NCI-H460 (cell line): ENCODE results near the gene SRD5A3. TPM values are rescaled to one million over a fixed set of nuclear protein-coding genes. Genes with fewer than 3 reads are reported as not detected.

Experiments used
- DNase-seq: peaks from one replicate; pipeline ENCODE4 v3.0.0-alpha.2; 2016; ENCODE audit warnings: low read depth; ENCODE audit errors: extremely low read depth
- small RNA-seq, 2 experiments: library from RNA; depleted of rRNA; stranded (forward); fragments of <200 nt; gene quantifications; one replicate each; pipeline ENCODE3, GENCODE V24; 2014
- total RNA-seq: library from RNA; depleted of rRNA; stranded (reverse); fragments of >200 nt; shearing (Covaris generic); gene quantifications from 2 replicates; pipeline ENCODE4 v1.2.3, GENCODE V29; 2014; rRNA removed

The SRD5A3 gene
- total RNA-seq, 1 experiment from 2014 or later = 14.3 TPM

DNA sequence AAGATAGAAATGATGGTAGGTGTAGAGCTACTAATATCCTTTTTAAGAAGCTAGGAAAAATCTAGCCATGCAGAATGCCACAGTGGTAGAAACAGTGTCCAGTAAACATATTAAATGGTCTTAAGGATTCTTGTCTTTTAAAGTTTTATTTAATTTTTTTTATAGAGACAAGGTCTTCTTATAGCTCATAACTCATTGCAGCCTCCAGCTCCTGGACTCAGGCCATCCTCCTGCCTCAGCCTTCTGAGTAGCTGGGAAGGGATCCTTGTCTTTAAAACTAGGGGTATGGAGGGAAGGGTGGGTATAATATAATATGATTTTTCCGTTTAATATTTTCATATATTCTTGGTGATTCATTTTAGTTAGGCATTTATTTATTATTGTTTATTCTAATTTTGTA is 53.5 kb downstream of the SRD5A3 start:
- DNase-seq = no peak

DNA sequence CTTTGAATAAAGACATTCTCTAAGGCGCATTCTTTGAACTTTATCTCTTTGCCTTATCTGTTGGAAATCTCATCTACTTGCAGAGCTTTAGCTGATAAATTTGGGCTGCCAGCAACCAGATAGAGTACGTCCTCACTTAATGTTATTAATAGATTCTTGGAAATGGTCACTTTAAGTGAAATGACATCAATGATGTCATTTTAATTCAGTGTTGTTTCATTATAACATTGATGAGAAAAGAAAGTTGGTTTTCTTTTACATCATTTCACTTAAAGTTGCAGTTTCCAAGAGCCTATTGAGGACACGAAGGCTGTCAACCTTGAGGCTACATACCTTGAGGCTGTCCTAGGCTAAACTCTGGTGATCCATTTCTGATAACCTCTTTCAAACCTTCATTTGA is 59.0 kb downstream of the SRD5A3 start:
- no peak for DNase-seq

DNA sequence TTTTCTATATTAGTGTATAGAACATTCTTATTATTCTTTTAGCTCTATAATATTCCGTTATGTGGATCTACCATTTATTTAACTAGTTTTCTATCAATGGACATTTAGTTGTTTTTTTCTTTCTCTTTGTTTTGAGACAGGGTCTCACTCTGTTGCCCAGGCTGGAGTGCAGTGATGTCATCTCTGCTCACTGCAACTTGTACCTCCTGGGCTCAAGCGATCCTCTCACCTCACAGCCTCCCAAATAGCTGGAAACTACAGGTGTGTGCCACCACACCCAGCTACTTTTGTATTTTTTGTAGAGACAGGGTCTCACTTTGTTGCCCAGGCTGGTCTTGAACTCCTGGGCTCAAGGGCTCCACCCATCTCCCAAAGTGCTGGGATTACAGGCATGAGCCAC is 60.5 kb downstream of the SRD5A3 start:
- no peak for DNase-seq

DNA sequence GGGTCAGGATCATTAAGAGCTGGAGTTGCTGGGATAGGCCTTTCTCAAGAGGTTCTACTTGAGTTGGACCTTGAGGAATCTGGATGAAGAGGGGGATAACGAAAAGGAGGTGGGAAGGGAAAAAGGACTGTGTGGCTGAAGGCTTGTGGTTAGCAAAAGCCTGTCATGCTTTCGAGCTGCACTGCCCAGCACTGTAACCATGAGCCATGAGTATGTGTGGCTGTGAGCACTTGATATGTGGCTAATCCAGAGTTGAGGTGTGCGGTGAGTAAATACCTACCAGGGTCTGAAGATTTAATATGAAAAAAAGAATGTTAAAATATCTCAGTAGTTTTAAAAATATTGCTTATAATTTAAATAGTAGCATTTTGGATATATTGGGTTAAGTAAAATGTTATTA is 61.1 kb downstream of the SRD5A3 start:
- no peak for DNase-seq

DNA sequence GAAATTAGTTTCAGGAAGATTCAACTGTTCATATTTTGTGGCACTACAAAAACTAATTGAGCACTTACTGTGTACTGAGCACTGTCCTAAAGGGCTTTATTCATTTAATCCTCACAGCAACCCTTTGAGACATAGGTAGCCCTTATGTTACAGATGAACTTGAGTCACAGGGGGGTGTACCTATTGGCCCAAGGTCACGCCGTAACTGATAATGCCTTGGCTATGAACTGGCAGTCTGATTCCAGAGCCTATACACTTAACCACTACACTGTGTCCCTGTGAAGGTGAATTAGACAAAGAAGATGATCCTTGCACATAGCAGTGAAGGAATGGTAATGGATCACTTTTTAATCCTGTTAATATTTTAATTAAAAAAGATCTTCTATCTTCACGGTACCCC is 61.7 kb downstream of the SRD5A3 start:
- no peak for DNase-seq

DNA sequence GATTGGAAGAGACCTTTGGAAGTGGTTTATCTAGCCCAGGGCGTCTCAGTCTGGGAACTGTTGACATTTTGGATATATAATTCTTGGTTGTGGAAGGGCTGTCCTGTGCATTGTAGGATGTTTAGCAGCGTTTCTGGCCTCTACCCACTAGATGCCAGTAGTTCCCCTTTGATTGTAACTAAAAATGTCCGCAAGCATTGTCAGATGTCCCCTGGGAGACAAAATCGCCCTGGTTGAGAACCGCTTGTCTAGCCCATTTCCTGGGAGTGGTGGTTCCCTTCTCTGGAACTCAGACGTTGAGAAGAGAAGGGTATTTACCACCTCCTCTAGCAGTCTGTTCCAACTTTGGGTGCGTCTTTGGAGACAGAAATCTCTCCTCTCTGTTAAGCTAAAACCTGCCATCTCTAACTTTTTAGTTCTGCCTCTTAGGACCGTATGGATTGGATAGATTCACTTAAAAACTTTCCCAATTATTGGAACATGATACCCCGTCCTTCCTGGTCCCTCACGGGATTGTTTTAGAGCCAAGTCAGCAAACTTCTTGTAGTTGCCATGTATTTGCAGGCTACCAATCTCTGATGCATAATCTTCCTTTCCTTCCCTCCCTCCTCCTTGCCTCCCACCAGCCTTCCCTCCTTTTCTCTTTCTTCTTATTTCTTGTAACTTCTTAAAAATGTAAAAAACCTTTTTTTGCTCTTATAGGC is 63.6 kb downstream of the SRD5A3 start:
- no peak for DNase-seq

DNA sequence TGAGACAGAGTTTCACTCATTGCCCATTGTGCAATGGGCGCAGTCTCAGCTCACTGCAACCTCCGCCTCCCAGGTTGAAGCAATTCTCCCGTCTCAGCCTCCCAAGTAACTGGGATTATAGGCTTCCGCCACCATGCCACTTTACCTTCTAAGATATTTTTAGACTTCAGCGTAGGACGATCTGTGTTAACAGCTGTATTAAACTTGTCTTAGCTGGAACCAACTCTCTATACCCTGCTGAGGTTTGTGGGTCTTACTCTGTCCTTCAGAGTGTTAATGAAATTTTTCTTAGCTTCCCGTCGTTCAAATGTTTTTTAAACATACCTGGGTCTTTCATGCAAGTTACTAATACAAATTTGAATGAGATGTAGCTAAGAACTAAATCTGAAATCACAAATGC is 64.4 kb downstream of the SRD5A3 start:
- no peak for DNase-seq

DNA sequence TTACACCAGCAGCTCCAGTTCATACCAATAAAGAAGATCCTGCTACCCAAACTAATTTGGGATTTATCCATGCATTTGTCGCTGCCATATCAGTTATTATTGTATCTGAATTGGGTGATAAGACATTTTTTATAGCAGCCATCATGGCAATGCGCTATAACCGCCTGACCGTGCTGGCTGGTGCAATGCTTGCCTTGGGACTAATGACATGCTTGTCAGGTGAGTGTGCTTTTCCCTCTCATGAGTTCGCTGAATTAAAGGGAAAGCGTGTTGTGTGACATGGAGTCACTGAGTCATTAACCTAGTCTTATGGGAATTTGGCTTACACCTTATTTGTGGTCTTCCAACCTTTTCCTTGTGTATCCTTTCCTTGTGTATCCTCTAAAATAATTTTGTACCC is 65.6 kb downstream of the SRD5A3 start:
- no peak for DNase-seq

DNA sequence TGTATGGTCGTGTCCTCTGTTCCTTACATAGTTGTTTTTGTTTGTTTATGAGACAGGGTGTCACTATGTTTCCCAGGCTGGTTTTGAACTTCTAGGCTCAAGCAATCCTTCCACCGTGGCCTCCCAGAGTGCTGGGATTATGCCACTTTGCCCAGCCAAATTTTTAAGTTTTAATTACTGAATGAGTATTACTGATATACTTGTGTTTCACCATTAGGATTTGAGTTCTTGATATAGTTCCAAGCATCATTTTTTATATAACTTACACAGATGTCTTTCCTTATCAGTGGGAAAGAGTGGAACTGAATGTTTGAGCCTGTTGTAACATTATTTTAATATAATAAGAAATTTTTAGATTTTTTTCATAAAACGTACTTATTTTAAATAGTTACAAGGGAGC is 70.1 kb downstream of the SRD5A3 start:
- no peak for DNase-seq

Small RNA genes within 50 kb of the gene (small RNA-seq; reads per million reads assigned to genes)
- gene RF00019 = 0 reads per million in 2 experiments

Other genes starting within 250 kb of the SRD5A3 start
- gene KDR, start 220.6 kb upstream of the SRD5A3 start, total RNA-seq = 0.10 and 0.35 TPM in 2 replicates
- 75.1 and 79.1 TPM in 2 replicates for gene TMEM165, start 49.7 kb downstream of the SRD5A3 start, total RNA-seq
- gene CLOCK, start 200.7 kb downstream of the SRD5A3 start, total RNA-seq = 18.8 and 21.7 TPM in 2 replicates
- not detected in 2 replicates for gene PDCL2, start 246.0 kb downstream of the SRD5A3 start, total RNA-seq